Neural progenitor cell (in vitro differentiated cells): Measurements from ENCODE around the gene APAF1.

Source experiments
- CTCF ChIP-seq: fragments of 200-600 bp; sonication (generic); IDR thresholded peaks from 2 replicates; pipeline ENCODE4 v1.5.1; 2017; ENCODE audit warnings: antibody characterized with exemption, mild to moderate bottlenecking
- EZH2 ChIP-seq: fragments of 200-600 bp; sonication (generic); IDR thresholded peaks from 2 replicates; pipeline ENCODE4 v1.6.1; 2017; ENCODE audit warnings: antibody characterized with exemption, mild to moderate bottlenecking, moderate library complexity

DNA sequence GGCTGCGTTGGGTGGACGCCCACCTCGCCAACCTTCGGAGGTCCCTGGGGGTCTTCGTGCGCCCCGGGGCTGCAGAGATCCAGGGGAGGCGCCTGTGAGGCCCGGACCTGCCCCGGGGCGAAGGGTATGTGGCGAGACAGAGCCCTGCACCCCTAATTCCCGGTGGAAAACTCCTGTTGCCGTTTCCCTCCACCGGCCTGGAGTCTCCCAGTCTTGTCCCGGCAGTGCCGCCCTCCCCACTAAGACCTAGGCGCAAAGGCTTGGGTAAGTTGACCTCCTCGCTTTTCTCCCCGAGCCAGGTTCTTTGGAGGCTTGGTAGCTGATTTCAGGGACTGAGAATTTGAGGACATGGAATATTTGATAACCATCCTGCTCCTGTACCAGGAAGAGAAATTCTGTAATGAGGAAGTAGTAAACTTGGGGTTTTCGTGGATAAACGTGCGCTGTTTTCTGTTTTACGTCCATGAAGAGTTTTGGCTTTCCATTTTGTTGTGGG lies 530 bp downstream of the APAF1 start:
- TF ChIP-seq EZH2 (no peak), CTCF (no peak)
